KOPT-K1 (cell line): ENCODE results near the gene THOP1.

Source experiments
- H3K27ac ChIP-seq: fragments of 200-600 bp; sonication (generic); 2 replicates; pipeline ENCODE4 v1.5.1; 2016; ENCODE audit warnings: antibody characterized with exemption, mild to moderate bottlenecking, low read depth, low read length; ENCODE audit not compliant: poor library complexity, severe bottlenecking
- H3K36me3 ChIP-seq: fragments of 200-600 bp; sonication (generic); 2 replicates; pipeline ENCODE4 v1.5.1; 2017; ENCODE audit warnings: antibody characterized with exemption, mild to moderate bottlenecking, low read length, moderate library complexity; ENCODE audit not compliant: insufficient read depth
- H3K9me3 ChIP-seq: fragments of 200-600 bp; sonication (generic); 2 replicates; pipeline ENCODE4 v1.5.1; 2017; ENCODE audit warnings: antibody characterized with exemption, low read length, mild to moderate bottlenecking; ENCODE audit not compliant: insufficient read depth, poor library complexity, severe bottlenecking

Gene THOP1

GRCh38 chr19:2758601-2759313 is 26.5 kb upstream of the THOP1 start:
- H3K9me3 ChIP-seq = no peaks in the 10 kb centered on the region
- H3K36me3 ChIP-seq = peaks cover 95% of the 10 kb centered on the region
- H3K27ac ChIP-seq = no peak overlapping the region

GRCh38 chr19:2759362-2759761 is 25.9 kb upstream of the THOP1 start:
- Histone ChIP-seq H3K9me3 (no peaks in the 10 kb centered on the region), H3K27ac (no peak overlapping the region), H3K36me3 (peaks cover 95% of the 10 kb centered on the region)

GRCh38 chr19:2759965-2760364 is 25.3 kb upstream of the THOP1 start:
- no peak overlapping the region for H3K27ac ChIP-seq

GRCh38 chr19:2761309-2761677 is 24.0 kb upstream of the THOP1 start:
- Histone ChIP-seq H3K36me3 (peaks cover 96% of the 10 kb centered on the region), H3K9me3 (no peaks in the 10 kb centered on the region)

More at GRCh38 chr19:2759965-2760364, 25.3 kb upstream of the THOP1 start:
- H3K9me3 ChIP-seq = no peaks in the 10 kb centered on the region
- peaks cover 95% of the 10 kb centered on the region for H3K36me3 ChIP-seq

GRCh38 chr19:2761876-2762782 is 23.2 kb upstream of the THOP1 start:
- Histone ChIP-seq H3K9me3 (no peaks in the 10 kb centered on the region), H3K36me3 (peaks cover 96% of the 10 kb centered on the region), H3K27ac (no peak overlapping the region)

More at GRCh38 chr19:2761309-2761677, 24.0 kb upstream of the THOP1 start:
- no peak overlapping the region for H3K27ac ChIP-seq

GRCh38 chr19:2762783-2763496 is 22.4 kb upstream of the THOP1 start:
- Histone ChIP-seq H3K9me3 (no peaks in the 10 kb centered on the region), H3K27ac (no peak overlapping the region), H3K36me3 (peaks cover 96% of the 10 kb centered on the region)

GRCh38 chr19:2763687-2764086 is 21.6 kb upstream of the THOP1 start:
- Histone ChIP-seq H3K9me3 (no peaks in the 10 kb centered on the region), H3K27ac (no peak overlapping the region), H3K36me3 (peaks cover 97% of the 10 kb centered on the region)

GRCh38 chr19:2764945-2765344 is 20.4 kb upstream of the THOP1 start:
- peaks cover 94% of the 10 kb centered on the region for H3K36me3 ChIP-seq
- no peak overlapping the region for H3K27ac ChIP-seq

GRCh38 chr19:2765376-2765775 is 19.9 kb upstream of the THOP1 start:
- no peaks in the 10 kb centered on the region for H3K9me3 ChIP-seq
- H3K36me3 ChIP-seq = peaks cover 93% of the 10 kb centered on the region
- H3K27ac ChIP-seq = no peak overlapping the region

More at GRCh38 chr19:2764945-2765344, 20.4 kb upstream of the THOP1 start:
- no peaks in the 10 kb centered on the region for H3K9me3 ChIP-seq

- Histone ChIP-seq H3K27ac (no peak overlapping the region), H3K36me3 (peaks cover 88% of the 10 kb centered on the region), H3K9me3 (no peaks in the 10 kb centered on the region)
These were observed 18.5 kb upstream of the THOP1 start for GRCh38 chr19:2766594-2767372.

- no peak overlapping the region for H3K27ac ChIP-seq
- no peaks in the 10 kb centered on the region for H3K9me3 ChIP-seq
- H3K36me3 ChIP-seq = peaks cover 84% of the 10 kb centered on the region
These were observed 17.6 kb upstream of the THOP1 start for GRCh38 chr19:2767688-2768087.

GRCh38 chr19:2768365-2769132 is 16.8 kb upstream of the THOP1 start:
- Histone ChIP-seq H3K27ac (no peak overlapping the region), H3K9me3 (no peaks in the 10 kb centered on the region), H3K36me3 (peaks cover 76% of the 10 kb centered on the region)

GRCh38 chr19:2769218-2769617 is 16.1 kb upstream of the THOP1 start:
- peaks cover 69% of the 10 kb centered on the region for H3K36me3 ChIP-seq
- H3K9me3 ChIP-seq = no peaks in the 10 kb centered on the region
- no peak overlapping the region for H3K27ac ChIP-seq
